ENCODE results near the gene PLPP4. TPM values are rescaled to one million over a fixed set of nuclear protein-coding genes. Genes with fewer than 3 reads are reported as not detected.
A peak's percentile ranks its signal among the peaks of the same experiment; 100 is the strongest.

Gene PLPP4
- total RNA-seq, 1 experiment from 2014 or later: not detected

- H2BK15ac ChIP-seq (ENCODE audit: low read depth, low read length): no peak overlapping the region
- DNase-seq: no peak
- H4K91ac ChIP-seq (ENCODE audit: insufficient read length, low read depth, low read length): no peak overlapping the region
- no peaks in the 10 kb centered on the region for H3K79me2 ChIP-seq (ENCODE audit: insufficient read depth, low read length)
- H3K18ac ChIP-seq (ENCODE audit: insufficient read length, low read depth, low read length): no peak overlapping the region
- Mint-ChIP-seq H3K4me1 (peaks cover 23 to 24% of the 10 kb centered on the region in 2 experiments), H3K9me3 (peaks cover 16 to 17% of the 10 kb centered on the region in 2 experiments), H3K36me3 (ENCODE audit: insufficient read depth in 1 of 3, low read depth in 3 of 3) (peaks cover 8 to 14% (median 10%) of the 10 kb centered on the region in 3 experiments; a peak in 6 of 7 replicates), H3K27ac (peak overlapping the region in 1 of 3 experiments; percentile 28; a peak in 1 of 7 replicates), H3K27me3 (ENCODE audit: low read depth) (peaks cover 34% of the 10 kb centered on the region), H3K4me3 (no peak overlapping the region)
- H2BK5ac ChIP-seq (ENCODE audit: insufficient read length, low read length): no peak overlapping the region
- no peak overlapping the region for H3K4me2 ChIP-seq (ENCODE audit: insufficient read depth, insufficient read length, low read length)
- no peak overlapping the region for H2AK5ac ChIP-seq (ENCODE audit: insufficient read length, low read length)
- H4K8ac ChIP-seq (replicated peaks; ENCODE audit: insufficient read length, low read depth, low read length): no peak overlapping the region
- peaks cover 5% of the 10 kb centered on the region; the same call in 1 of the 2 replicates for H3K4me1 ChIP-seq (ENCODE audit: insufficient read depth, low read length)
- no peak overlapping the region for H3K9ac ChIP-seq (ENCODE audit: extremely low read depth, insufficient read length, low read length)
- H3K23ac ChIP-seq (ENCODE audit: insufficient read length, low read depth, low read length): no peak overlapping the region
- H2BK120ac ChIP-seq (ENCODE audit: low read depth, low read length, poor library complexity, severe bottlenecking): no peak overlapping the region
- no peak overlapping the region for H4K5ac ChIP-seq (ENCODE audit: insufficient read length, low read depth, low read length)
- no peak overlapping the region for H2BK20ac ChIP-seq (ENCODE audit: low read depth, low read length, poor library complexity, severe bottlenecking)
- no peak overlapping the region for H3K27ac ChIP-seq (ENCODE audit: insufficient read length, low read depth, low read length)
- no peak overlapping the region for H3K56ac ChIP-seq (ENCODE audit: insufficient read length, low read depth, low read length)
- no peaks in the 10 kb centered on the region for H3K79me1 ChIP-seq (ENCODE audit: insufficient read depth, low read depth, low read length, poor library complexity, severe bottlenecking)
- no CpG with 5 or more reads among the region's 4 CpGs for WGBS (ENCODE audit: extremely low coverage, insufficient read length, low lambda C conversion rate)
- no peak overlapping the region for H3K14ac ChIP-seq (ENCODE audit: insufficient read depth, low read length)
- no peaks in the 10 kb centered on the region for H3K23me2 ChIP-seq (ENCODE audit: insufficient read length, low read depth, low read length, poor library complexity, severe bottlenecking)
- no peak overlapping the region for H2AFZ ChIP-seq (ENCODE audit: low read length)
- H3T11ph ChIP-seq (ENCODE audit: low read length): no peak overlapping the region
- H3K4ac ChIP-seq (ENCODE audit: low read depth, low read length): no peak overlapping the region
- H3K27me3 ChIP-seq (ENCODE audit: insufficient read depth, low read length): no peaks in the 10 kb centered on the region
- peaks cover 10% of the 10 kb centered on the region for H3K9me3 ChIP-seq (ENCODE audit: control insufficient read depth, low read depth, low read length)
- no peaks in the 10 kb centered on the region for H4K20me1 ChIP-seq (ENCODE audit: control insufficient read depth, insufficient read depth, insufficient read length)
- no peak overlapping the region for H2BK12ac ChIP-seq (ENCODE audit: insufficient read length, low read depth, low read length)
- no peak for TF ChIP-seq CTCF (conservative IDR thresholded peaks at IDR 0.05)
These were observed 98.4 kb downstream of the PLPP4 start for GRCh38 chr10:120555436-120555835.

Measured in H9 (cell line).